Stimulated activated naive CD8-positive, alpha-beta T cell treated with anti-CD3 and anti-CD28 coated beads, Interleukin-15, Interleukin-2, amounts not matched to agents 100 ng/mL and 50 ng/mL, for 24 hours (primary cell): ENCODE measurements around the gene TULP4.
"Not testable (repeated sequence)": the region's sequence is repeated elsewhere in the genome, so short reads cannot be mapped to it uniquely, and the experiment has no call there.

Source experiments
- H3K27ac Mint-ChIP-seq: one replicate; pipeline ENCODE4 v1.8.0; 2021; ENCODE audit warnings: mild to moderate bottlenecking, mixed read lengths
- H3K27me3 Mint-ChIP-seq: one replicate; pipeline ENCODE4 v1.8.0; 2021; ENCODE audit warnings: mixed read lengths
- H3K36me3 Mint-ChIP-seq: one replicate; pipeline ENCODE4 v1.8.0; 2021; ENCODE audit warnings: low read depth, mixed read lengths
- H3K4me1 Mint-ChIP-seq: one replicate; pipeline ENCODE4 v1.8.0; 2021; ENCODE audit warnings: low read depth, mixed read lengths
- H3K4me3 Mint-ChIP-seq: one replicate; pipeline ENCODE4 v1.8.0; 2021; ENCODE audit warnings: mild to moderate bottlenecking, mixed read lengths
- H3K9me3 Mint-ChIP-seq: one replicate; pipeline ENCODE4 v1.8.0; 2021; ENCODE audit warnings: mixed read lengths

TULP4 gene

DNA sequence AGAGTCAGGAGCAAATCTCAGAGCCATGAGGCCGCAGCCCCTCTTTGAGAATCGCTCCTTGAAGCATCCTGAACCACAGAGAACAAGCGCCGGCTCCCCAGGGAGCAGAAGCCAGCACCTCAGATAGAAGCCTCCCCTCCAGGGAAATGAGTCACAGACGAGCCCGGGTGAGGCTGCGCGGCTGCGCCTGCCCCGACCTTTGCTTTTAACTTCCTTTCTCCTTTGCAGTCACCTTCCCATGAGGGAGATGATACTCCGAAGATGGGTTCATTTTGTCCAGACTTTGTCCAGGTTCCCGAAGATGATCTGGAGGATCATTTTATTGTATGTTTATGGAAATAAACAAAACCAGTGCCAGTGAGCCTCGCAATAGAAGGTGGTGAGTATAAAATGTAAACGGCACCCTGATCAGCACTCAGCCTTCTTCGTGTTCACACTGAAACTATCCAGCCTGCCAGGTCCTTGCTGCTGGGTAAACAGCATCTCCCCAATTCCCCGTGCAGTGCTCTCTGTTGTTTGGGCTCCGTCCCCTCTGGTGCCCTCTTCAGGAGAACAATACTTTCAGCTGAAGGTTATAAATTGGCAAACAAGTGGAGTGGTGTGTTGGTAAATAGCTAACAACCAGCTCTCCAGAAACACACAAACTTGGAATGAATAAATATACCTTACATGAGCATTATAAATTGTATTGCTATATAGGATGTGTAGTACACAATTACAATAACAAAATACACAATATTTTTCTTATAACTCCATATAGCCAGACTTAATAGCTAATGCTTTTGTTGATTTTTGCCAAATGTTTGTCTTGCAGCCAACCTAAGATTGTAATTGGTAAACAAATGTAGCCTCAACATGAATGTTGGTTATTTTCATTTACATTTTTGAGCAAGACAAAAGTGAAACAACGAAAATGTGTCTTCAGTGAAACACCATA lies 206.2 kb downstream of the TULP4 start:
- Mint-ChIP-seq H3K27me3 (peaks cover 31% of the 10 kb centered on the region), H3K9me3 (no peaks in the 10 kb centered on the region)

GRCh38 chr6:158519300-158519699 lies 207.0 kb downstream of the TULP4 start:
- peaks cover 39% of the 10 kb centered on the region for H3K27me3 Mint-ChIP-seq
- H3K4me1 Mint-ChIP-seq: peaks cover 21% of the 10 kb centered on the region
- H3K4me3 Mint-ChIP-seq: no peak overlapping the region
- H3K36me3 Mint-ChIP-seq: no peaks in the 10 kb centered on the region
- no peaks in the 10 kb centered on the region for H3K9me3 Mint-ChIP-seq
- no peak overlapping the region for H3K27ac Mint-ChIP-seq

More for the DNA sequence above, 206.2 kb downstream of the TULP4 start:
- Mint-ChIP-seq H3K36me3 (no peaks in the 10 kb centered on the region), H3K27ac (peak overlapping the region; percentile 58), H3K4me1 (peaks cover 30% of the 10 kb centered on the region), H3K4me3 (peak overlapping the region; percentile 85)

DNA sequence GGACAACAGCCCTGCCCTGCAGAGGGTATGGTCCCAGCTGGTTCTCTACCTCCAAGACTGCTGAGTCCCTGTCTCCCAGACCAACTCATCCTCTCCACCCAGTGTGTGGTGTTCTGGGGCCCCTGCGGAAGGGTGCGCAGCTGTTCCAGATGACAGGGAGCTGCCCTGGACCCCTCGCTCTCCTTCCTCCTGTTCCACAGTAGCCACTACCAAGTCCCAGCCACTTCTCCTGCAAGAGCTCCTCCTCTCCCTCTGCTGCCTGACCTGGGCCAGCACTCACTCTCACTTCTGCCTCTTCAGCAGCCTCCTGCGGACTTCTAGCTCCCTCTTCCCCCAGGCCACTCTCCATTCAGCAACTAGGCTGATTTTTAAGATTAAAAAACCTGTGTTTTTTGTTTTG lies 207.5 kb downstream of the TULP4 start:
- Mint-ChIP-seq H3K27ac (no peak overlapping the region), H3K4me3 (no peak overlapping the region), H3K9me3 (no peaks in the 10 kb centered on the region), H3K4me1 (peaks cover 17% of the 10 kb centered on the region), H3K27me3 (peaks cover 43% of the 10 kb centered on the region), H3K36me3 (no peaks in the 10 kb centered on the region)

GRCh38 chr6:158520975-158521374 lies 208.7 kb downstream of the TULP4 start:
- not testable (repeated sequence) for H3K36me3 Mint-ChIP-seq, H3K27ac Mint-ChIP-seq, H3K4me3 Mint-ChIP-seq, H3K9me3 Mint-ChIP-seq
- H3K4me1 Mint-ChIP-seq: peaks cover 12% of the 10 kb centered on the region
- H3K27me3 Mint-ChIP-seq: peaks cover 55% of the 10 kb centered on the region

- H3K9me3 Mint-ChIP-seq: no peaks in the 10 kb centered on the region
- H3K36me3 Mint-ChIP-seq: no peaks in the 10 kb centered on the region
- no peak overlapping the region for H3K4me3 Mint-ChIP-seq
- no peak overlapping the region for H3K27ac Mint-ChIP-seq
- peaks cover 12% of the 10 kb centered on the region for H3K4me1 Mint-ChIP-seq
- peaks cover 58% of the 10 kb centered on the region for H3K27me3 Mint-ChIP-seq
Measured at GRCh38 chr6:158521759-158522158, 209.5 kb downstream of the TULP4 start.

- H3K27me3 Mint-ChIP-seq: peaks cover 59% of the 10 kb centered on the region
Measured at GRCh38 chr6:158522616-158523015, 210.4 kb downstream of the TULP4 start.

DNA sequence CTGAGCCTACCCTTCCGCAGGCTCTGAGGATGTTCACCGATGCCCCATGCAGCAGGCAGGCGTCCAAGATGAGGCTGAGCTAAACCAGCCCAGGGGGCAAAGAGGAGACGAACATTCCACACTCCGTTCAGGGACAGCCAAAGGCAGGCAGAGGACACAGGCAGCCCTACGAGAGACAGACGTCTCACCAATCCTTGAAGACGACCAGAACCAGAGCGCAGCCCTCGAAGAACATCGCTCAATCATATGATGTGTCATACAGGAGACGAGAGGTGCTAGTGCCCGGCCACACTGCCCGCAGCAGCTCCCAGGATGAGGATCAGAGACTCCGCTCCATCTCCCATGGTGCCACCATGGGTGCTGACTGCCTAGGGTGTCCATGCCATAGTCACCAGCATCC lies 212.0 kb downstream of the TULP4 start:
- H3K27ac Mint-ChIP-seq: no peak overlapping the region
- H3K36me3 Mint-ChIP-seq: no peaks in the 10 kb centered on the region
- peaks cover 59% of the 10 kb centered on the region for H3K27me3 Mint-ChIP-seq
- peaks cover 8% of the 10 kb centered on the region for H3K9me3 Mint-ChIP-seq
- H3K4me1 Mint-ChIP-seq: no peaks in the 10 kb centered on the region
- H3K4me3 Mint-ChIP-seq: no peak overlapping the region

More at GRCh38 chr6:158522616-158523015, 210.4 kb downstream of the TULP4 start:
- H3K9me3 Mint-ChIP-seq: peaks cover 3% of the 10 kb centered on the region
- H3K4me3 Mint-ChIP-seq: no peak overlapping the region
- peaks cover 10% of the 10 kb centered on the region for H3K4me1 Mint-ChIP-seq
- no peak overlapping the region for H3K27ac Mint-ChIP-seq
- no peaks in the 10 kb centered on the region for H3K36me3 Mint-ChIP-seq

GRCh38 chr6:158527858-158528257 lies 215.6 kb downstream of the TULP4 start:
- not testable (repeated sequence) for H3K4me1 Mint-ChIP-seq, H3K4me3 Mint-ChIP-seq, H3K27ac Mint-ChIP-seq, H3K36me3 Mint-ChIP-seq
- Mint-ChIP-seq H3K27me3 (peaks cover 65% of the 10 kb centered on the region), H3K9me3 (peaks cover 19% of the 10 kb centered on the region)

DNA sequence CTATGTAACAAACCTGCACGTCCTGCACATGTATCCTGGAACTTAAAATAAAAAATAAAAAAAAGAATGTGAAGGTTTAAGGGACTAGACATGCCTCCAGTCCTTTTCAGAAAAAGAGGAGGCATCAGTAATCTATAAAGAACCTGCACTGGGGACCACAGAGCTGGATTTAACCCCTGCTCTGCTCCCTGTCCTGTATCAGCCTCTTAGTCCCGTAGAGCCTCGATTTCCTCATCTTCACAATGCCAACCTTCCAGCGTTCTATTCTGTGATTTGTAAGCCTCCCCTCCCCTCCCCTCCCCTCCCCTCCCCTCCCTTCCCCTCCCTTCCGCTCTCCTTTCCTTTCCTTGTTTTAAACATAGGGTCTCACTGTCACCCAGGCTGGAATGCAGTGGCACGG lies 216.6 kb downstream of the TULP4 start:
- Mint-ChIP-seq H3K4me3 (no peak overlapping the region), H3K9me3 (peaks cover 23% of the 10 kb centered on the region), H3K36me3 (peaks cover 4% of the 10 kb centered on the region), H3K27ac (no peak overlapping the region), H3K4me1 (no peaks in the 10 kb centered on the region), H3K27me3 (peaks cover 66% of the 10 kb centered on the region)

- peaks cover 23% of the 10 kb centered on the region for H3K9me3 Mint-ChIP-seq
- H3K36me3 Mint-ChIP-seq: peaks cover 4% of the 10 kb centered on the region
- peaks cover 63% of the 10 kb centered on the region for H3K27me3 Mint-ChIP-seq
- H3K4me1 Mint-ChIP-seq: no peaks in the 10 kb centered on the region
- H3K27ac Mint-ChIP-seq: no peak overlapping the region
- H3K4me3 Mint-ChIP-seq: no peak overlapping the region
Measured at GRCh38 chr6:158529629-158530028, 217.4 kb downstream of the TULP4 start.

DNA sequence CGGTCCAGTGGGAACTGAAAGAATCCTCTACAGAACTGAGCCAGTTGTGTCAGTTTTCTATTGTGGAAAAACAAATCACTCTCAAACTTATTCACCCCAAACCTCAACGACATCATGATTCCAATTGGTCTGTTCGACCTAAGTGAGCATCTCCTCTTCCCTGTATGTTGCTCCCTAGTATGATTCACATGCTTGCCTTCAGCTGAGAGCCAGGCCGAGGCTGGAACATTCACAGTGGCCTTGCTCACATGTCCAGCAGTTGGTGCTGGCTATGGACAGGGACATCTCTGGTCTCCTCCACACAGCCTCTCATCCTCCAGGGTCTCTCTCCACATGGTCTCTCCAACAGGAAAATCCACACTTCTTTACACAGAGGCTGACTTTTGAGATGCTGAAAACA lies 219.3 kb downstream of the TULP4 start:
- Mint-ChIP-seq H3K27ac (no peak overlapping the region), H3K4me1 (no peaks in the 10 kb centered on the region), H3K4me3 (no peak overlapping the region), H3K9me3 (peaks cover 27% of the 10 kb centered on the region), H3K36me3 (peaks cover 4% of the 10 kb centered on the region), H3K27me3 (peaks cover 56% of the 10 kb centered on the region)

GRCh38 chr6:158531970-158532369 lies 219.7 kb downstream of the TULP4 start:
- Mint-ChIP-seq H3K27me3 (peaks cover 52% of the 10 kb centered on the region), H3K9me3 (peaks cover 27% of the 10 kb centered on the region), H3K36me3 (peaks cover 4% of the 10 kb centered on the region), H3K4me3 (no peak overlapping the region), H3K4me1 (no peaks in the 10 kb centered on the region), H3K27ac (no peak overlapping the region)

- Mint-ChIP-seq H3K36me3 (peaks cover 4% of the 10 kb centered on the region), H3K9me3 (peaks cover 19% of the 10 kb centered on the region), H3K4me1 (no peaks in the 10 kb centered on the region), H3K27ac (no peak overlapping the region), H3K27me3 (peaks cover 67% of the 10 kb centered on the region), H3K4me3 (peak overlapping the region; percentile 64)
Measured at GRCh38 chr6:158536084-158536890, 224.0 kb downstream of the TULP4 start.

- Mint-ChIP-seq H3K9me3 (peaks cover 11% of the 10 kb centered on the region), H3K27me3 (peaks cover 66% of the 10 kb centered on the region), H3K4me3 (peak overlapping the region; percentile 60), H3K27ac (no peak overlapping the region), H3K36me3 (peaks cover 4% of the 10 kb centered on the region), H3K4me1 (no peaks in the 10 kb centered on the region)
Measured at GRCh38 chr6:158536891-158537798, 224.9 kb downstream of the TULP4 start.
